ENCODE data around the gene ZMYND19.
A peak's percentile ranks its signal among the peaks of the same experiment; 100 is the strongest.

Gene ZMYND19

DNA sequence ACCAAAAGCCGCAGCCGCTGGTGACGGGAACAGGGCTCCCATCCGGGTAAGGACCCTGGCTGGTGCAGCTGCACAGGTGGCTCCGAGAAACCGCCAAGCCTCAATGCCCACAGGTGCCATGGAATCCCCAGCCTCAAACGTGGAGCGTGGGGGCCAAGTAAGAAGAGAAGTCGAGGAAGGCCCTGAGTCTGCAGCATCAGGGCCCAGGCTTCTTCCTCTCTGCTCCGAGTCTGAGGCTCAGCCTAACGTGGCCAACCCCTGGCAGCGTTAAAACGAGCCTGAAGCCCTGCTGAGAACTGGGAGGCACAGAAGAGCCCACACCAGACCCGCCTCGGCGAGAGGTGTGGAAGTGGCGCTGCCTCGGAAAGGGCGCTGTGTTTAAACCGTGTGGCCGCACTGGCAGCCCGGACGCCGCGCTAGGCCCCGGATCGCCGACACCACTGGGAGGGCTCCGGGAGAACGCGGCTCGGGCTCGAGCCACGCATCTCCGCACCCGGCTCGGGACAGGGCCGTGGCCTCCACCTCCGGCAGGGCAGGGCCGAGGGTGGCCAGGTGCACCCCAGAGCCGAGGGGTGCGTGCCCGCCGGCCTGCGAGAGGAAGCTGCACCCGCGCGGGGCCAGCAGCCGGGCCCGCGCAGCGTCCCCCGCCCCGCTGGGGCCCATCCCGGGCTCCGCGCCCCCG, 730 bp downstream of the ZMYND19 start:
- Mint-ChIP-seq H3K36me3 (ENCODE audit: insufficient read depth) (peaks cover 10% of the 10 kb centered on the region), H3K27ac (no peak overlapping the region), H3K4me3 (peak overlapping the region; percentile 77 to 80), H3K4me1 (ENCODE audit: low read depth in 2 of 2) (peaks cover 4 to 14% of the 10 kb centered on the region in 2 donors), H3K9me3 (no peaks in the 10 kb centered on the region), H3K27me3 (no peaks in the 10 kb centered on the region)
- DNase-seq (no peak), ATAC-seq (replicated peaks) (no peak)

DNA sequence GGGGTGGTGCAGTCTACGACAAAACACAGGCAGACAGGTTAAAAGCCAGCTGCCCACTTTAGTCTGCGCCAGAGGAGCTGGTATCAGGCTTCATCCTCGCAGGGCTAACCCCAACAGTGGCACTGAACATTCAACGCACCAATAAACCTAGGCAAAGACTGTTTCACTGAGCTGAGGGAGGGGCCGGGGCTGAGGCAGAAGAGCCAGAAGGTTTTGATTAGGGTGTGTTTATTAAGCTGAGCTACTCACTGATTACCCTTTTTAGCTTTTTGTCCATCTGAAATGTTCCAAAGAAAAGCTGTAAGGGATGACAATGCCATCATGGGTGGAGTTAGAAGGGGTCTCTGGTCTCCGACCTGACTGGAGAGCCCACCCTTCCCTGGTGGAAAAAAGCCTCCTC, 1.4 kb downstream of the ZMYND19 start:
- Mint-ChIP-seq H3K4me3 (peak overlapping the region in 1 of 2 donors; percentile 80), H3K36me3 (ENCODE audit: insufficient read depth) (peaks cover 10% of the 10 kb centered on the region), H3K9me3 (no peaks in the 10 kb centered on the region), H3K27me3 (no peaks in the 10 kb centered on the region), H3K4me1 (ENCODE audit: low read depth in 2 of 2) (peaks cover 4 to 14% of the 10 kb centered on the region in 2 donors), H3K27ac (no peak overlapping the region)
- DNase-seq: no peak
- ATAC-seq (replicated peaks): no peak

DNA sequence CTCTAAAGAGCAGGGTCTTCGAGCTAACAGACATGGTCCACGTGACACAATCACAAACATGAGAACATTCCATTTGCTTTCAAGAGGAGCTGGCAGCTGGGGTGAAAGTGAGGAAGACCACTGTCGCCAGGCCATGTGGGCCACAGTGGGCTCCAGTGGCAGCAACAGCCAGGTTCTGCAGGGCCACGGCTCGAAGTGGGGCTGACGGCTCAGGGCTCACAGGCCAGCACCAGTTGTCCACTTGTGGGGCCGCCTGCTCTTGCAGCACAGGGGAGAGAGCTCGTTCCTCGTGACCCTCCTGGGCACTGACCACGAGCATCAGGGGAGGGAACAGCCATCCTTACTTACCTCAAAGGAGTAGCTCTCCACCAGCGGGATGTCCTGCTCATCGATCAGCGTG, 2.0 kb downstream of the ZMYND19 start:
- no peak overlapping the region for H3K27ac Mint-ChIP-seq
- H3K4me1 Mint-ChIP-seq (ENCODE audit: low read depth in 2 of 2): peaks cover 4 to 16% of the 10 kb centered on the region in 2 donors
- DNase-seq (no peak), ATAC-seq (replicated peaks) (no peak)
- no peaks in the 10 kb centered on the region for H3K27me3 Mint-ChIP-seq
- peak overlapping the region; percentile 53 to 80 for H3K4me3 Mint-ChIP-seq
- no peaks in the 10 kb centered on the region for H3K9me3 Mint-ChIP-seq
- H3K36me3 Mint-ChIP-seq (ENCODE audit: insufficient read depth): peaks cover 10% of the 10 kb centered on the region

DNA sequence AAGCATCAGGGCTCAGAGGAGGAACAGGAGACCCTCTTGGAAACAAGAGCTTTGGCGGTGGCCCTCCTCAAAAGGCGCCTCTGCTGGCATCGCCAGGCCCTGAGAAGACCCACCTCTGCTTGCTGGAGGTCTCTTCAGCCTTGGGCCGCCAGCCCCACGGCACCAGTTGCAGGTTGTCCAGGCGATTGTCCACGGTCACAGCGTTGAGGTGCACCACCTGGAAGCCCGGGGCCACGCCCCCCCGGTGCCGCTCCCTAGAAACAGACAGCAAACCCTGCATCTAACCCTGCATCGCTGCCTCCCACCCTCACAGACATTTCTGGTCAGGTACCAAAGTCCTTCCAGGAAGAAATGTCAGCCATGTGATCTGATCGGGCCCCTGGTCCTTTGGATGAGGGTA, 3.5 kb downstream of the ZMYND19 start:
- H3K9me3 Mint-ChIP-seq: no peaks in the 10 kb centered on the region
- no peak overlapping the region for H3K4me3 Mint-ChIP-seq
- DNase-seq (no peak), ATAC-seq (replicated peaks) (no peak)
- peaks cover 4 to 16% of the 10 kb centered on the region in 2 donors for H3K4me1 Mint-ChIP-seq (ENCODE audit: low read depth in 2 of 2)
- no peak overlapping the region for H3K27ac Mint-ChIP-seq
- H3K27me3 Mint-ChIP-seq: no peaks in the 10 kb centered on the region
- peaks cover 10% of the 10 kb centered on the region for H3K36me3 Mint-ChIP-seq (ENCODE audit: insufficient read depth)

- Mint-ChIP-seq H3K4me1 (ENCODE audit: low read depth in 2 of 2) (peaks cover 0 to 11% of the 10 kb centered on the region in 2 donors), H3K27me3 (no peaks in the 10 kb centered on the region), H3K9me3 (no peaks in the 10 kb centered on the region), H3K36me3 (ENCODE audit: insufficient read depth) (peaks cover 3% of the 10 kb centered on the region), H3K4me3 (no peak overlapping the region), H3K27ac (peak overlapping the region in 1 of 2 donors; percentile 55)
- ATAC-seq (replicated peaks) (no peak), DNase-seq (no peak)
Measured at GRCh38 chr9:137583957-137584356, 6.4 kb downstream of the ZMYND19 start.

DNA sequence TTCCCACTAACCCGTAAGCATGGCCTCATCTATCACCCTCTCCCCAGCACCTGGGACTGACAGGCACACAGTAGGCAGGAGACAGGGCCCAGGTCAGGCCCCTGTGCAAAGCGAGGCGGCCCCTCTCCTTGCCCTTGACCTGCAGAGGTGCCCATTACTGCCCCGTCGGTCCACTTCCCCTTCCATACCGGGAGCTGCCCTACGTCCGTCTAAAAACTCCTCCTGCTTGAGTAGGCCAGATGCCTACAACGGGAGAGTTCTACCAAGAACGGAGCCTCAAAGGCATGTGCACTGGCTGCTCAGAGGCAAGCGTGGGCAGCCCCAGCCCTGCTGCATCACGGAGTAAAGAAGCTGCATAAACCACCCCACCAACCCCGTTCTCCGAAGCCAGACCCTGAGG, 7.0 kb downstream of the ZMYND19 start:
- no peak for DNase-seq
- H3K36me3 Mint-ChIP-seq (ENCODE audit: insufficient read depth): peaks cover 3% of the 10 kb centered on the region
- no peak for ATAC-seq (replicated peaks)
- H3K27ac Mint-ChIP-seq: peak overlapping the region in 1 of 2 donors; percentile 55
- H3K27me3 Mint-ChIP-seq: no peaks in the 10 kb centered on the region
- H3K4me1 Mint-ChIP-seq (ENCODE audit: low read depth in 2 of 2): peaks cover 0 to 11% of the 10 kb centered on the region in 2 donors
- H3K4me3 Mint-ChIP-seq: no peak overlapping the region
- H3K9me3 Mint-ChIP-seq: no peaks in the 10 kb centered on the region

DNA sequence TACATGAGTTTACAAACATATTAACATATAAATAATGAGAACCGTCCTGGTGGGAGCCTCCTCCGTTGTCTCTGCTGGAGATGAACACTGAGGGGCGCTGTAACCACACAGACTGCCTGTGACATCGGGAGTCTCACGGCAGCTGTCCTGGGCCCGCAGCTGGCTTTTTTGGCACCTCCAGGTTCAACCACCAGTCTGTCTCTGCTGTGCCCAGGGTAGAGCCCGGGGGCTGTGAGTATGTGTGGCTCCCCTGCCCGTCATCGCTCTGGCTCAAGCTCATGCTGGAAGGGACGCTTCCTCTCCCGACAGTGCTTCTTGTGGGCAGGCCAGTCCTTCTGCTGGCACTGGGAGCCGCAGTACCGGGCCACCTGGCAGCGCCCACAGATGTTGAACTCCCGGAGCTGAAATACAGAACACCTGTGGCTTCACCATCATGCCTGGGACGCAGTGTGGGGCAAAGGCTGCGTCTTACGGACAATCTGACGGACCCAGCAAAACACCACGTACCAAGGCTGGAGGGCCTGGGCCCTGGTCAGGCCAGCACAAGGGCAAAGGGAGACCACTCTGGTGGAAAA, 7.9 kb downstream of the ZMYND19 start:
- DNase-seq (no peak), ATAC-seq (replicated peaks) (no peak)
- Mint-ChIP-seq H3K27me3 (no peaks in the 10 kb centered on the region), H3K9me3 (no peaks in the 10 kb centered on the region), H3K4me1 (ENCODE audit: low read depth in 2 of 2) (peaks cover 4 to 11% of the 10 kb centered on the region in 2 donors), H3K4me3 (no peak overlapping the region), H3K36me3 (ENCODE audit: insufficient read depth) (peaks cover 3% of the 10 kb centered on the region), H3K27ac (no peak overlapping the region)

DNA sequence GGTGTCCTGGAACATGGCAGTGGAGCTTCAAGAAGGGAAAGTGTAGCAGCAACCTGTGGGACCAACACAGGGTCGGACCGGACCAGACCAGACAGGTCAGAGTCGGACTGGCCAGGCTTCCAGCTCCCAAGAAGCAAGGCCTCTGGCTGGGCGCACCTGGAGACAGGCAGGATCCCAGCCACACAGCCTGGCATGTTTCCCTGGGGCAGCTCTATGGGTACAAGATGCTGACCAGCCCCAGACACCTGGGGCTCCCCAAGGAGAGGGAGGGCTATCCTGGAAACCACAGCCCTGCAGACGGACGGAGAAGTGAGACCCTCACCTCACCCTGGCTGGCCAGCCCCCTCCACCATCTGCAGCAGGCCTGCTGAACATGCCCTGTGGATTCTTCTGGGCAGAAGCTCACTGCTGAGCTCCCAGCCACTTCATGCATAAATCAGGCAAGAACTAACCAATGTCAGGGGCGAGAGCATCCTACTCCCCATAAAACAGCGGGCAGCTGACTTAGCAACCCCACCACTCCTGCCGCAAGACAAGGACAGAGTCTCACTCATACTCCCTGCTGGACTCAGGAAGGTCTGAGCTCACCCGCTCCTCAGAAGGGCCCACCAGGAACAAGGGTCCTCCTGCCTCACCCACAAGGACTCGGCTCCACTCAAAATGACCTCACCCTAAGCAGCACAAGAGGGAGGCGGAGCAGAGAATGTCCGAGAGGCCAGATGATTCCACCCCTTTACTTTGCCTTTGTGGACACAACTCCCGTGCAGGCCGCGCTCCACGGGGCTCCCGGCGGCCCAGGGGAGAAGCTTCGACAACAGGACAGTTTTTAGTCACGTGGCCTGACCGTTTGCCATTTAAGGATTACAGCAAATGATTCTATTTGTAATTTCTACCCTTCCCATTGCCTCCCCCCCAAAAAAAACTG, 8.7 kb downstream of the ZMYND19 start:
- ATAC-seq (replicated peaks): no peak
- Mint-ChIP-seq H3K27ac (no peak overlapping the region), H3K27me3 (no peaks in the 10 kb centered on the region), H3K9me3 (no peaks in the 10 kb centered on the region), H3K4me1 (ENCODE audit: low read depth in 2 of 2) (peaks cover 9 to 11% of the 10 kb centered on the region in 2 donors), H3K4me3 (no peak overlapping the region), H3K36me3 (ENCODE audit: insufficient read depth) (peaks cover 3% of the 10 kb centered on the region)
- DNase-seq: no peak

GRCh38 chr9:137580954-137581322, 9.4 kb downstream of the ZMYND19 start:
- Mint-ChIP-seq H3K36me3 (ENCODE audit: insufficient read depth) (peaks cover 7% of the 10 kb centered on the region), H3K4me1 (ENCODE audit: low read depth in 2 of 2) (peaks cover 15% of the 10 kb centered on the region in 2 donors), H3K27ac (no peak overlapping the region), H3K27me3 (no peaks in the 10 kb centered on the region), H3K9me3 (no peaks in the 10 kb centered on the region), H3K4me3 (no peak overlapping the region)
- DNase-seq (no peak), ATAC-seq (replicated peaks) (no peak)

- H3K4me3 Mint-ChIP-seq: no peak overlapping the region
- no peak overlapping the region for H3K27ac Mint-ChIP-seq
- no peaks in the 10 kb centered on the region for H3K9me3 Mint-ChIP-seq
- ATAC-seq (replicated peaks) (no peak), DNase-seq (no peak)
- peaks cover 11% of the 10 kb centered on the region for H3K36me3 Mint-ChIP-seq (ENCODE audit: insufficient read depth)
- peaks cover 20 to 21% of the 10 kb centered on the region in 2 donors for H3K4me1 Mint-ChIP-seq (ENCODE audit: low read depth in 2 of 2)
- H3K27me3 Mint-ChIP-seq: no peaks in the 10 kb centered on the region
Measured at GRCh38 chr9:137580209-137580953, 9.9 kb downstream of the ZMYND19 start.

GRCh38 chr9:137579259-137579604, 11.1 kb downstream of the ZMYND19 start:
- Mint-ChIP-seq H3K4me3 (peak overlapping the region; percentile 73 to 76), H3K9me3 (no peaks in the 10 kb centered on the region), H3K36me3 (ENCODE audit: insufficient read depth) (peaks cover 20% of the 10 kb centered on the region), H3K4me1 (ENCODE audit: low read depth in 2 of 2) (peaks cover 23 to 26% of the 10 kb centered on the region in 2 donors), H3K27ac (peak overlapping the region in 1 of 2 donors; percentile 68), H3K27me3 (no peaks in the 10 kb centered on the region)
- no peak for ATAC-seq (replicated peaks)
- no peak for DNase-seq

GRCh38 chr9:137578518-137579258, 11.6 kb downstream of the ZMYND19 start, which contains the start of gene DPH7:
DPH7 (minus strand) TSS chr9:137578925; CDS start chr9:137578777, 148 bp downstream.
- DNase-seq: peak; percentile 94 to 98 (median 97)
- H3K27me3 Mint-ChIP-seq: no peaks in the 10 kb centered on the region
- peak within 1 kb of the TSS; percentile 54 to 68 for H3K27ac Mint-ChIP-seq
- peaks cover 23 to 26% of the 10 kb centered on the region in 2 donors for H3K4me1 Mint-ChIP-seq (ENCODE audit: low read depth in 2 of 2)
- peak; percentile 97 for ATAC-seq (replicated peaks)
- H3K9me3 Mint-ChIP-seq: no peaks in the 10 kb centered on the region
- peaks cover 26% of the 10 kb centered on the region for H3K36me3 Mint-ChIP-seq (ENCODE audit: insufficient read depth)
- H3K4me3 Mint-ChIP-seq: peak within 1 kb of the TSS; percentile 73 to 76

Measured in effector memory CD8-positive, alpha-beta T cell (primary cell).